ENCODE results near the gene F9. TPM values are rescaled to one million over a fixed set of nuclear protein-coding genes. Genes with fewer than 3 reads are reported as not detected.

F9 gene
- total RNA-seq, 1 donor from 2014 or later: 0.55 TPM

- no peak for DNase-seq (ENCODE audit: low spot score)
Measured at GRCh38 chrX:139600105-139600504, 69.6 kb downstream of the F9 start.

Other genes with a start within 250 kb of the F9 start
- 3.3 TPM for gene MCF2, start 177.4 kb downstream of the F9 start, total RNA-seq